K562 (cell line): ENCODE measurements around the gene PCBP4. TPM values are rescaled to one million over a fixed set of nuclear protein-coding genes. Genes with fewer than 3 reads are reported as not detected.

ENCODE experiments used
- ATAC-seq: fragments of 200-7000 bp; cut with Tn5 transposase; 3 replicates; pipeline ENCODE4 v1.9.1; 2020; ENCODE audit warnings: moderate library complexity
- BruUV-seq: library from RNA; stranded (reverse); fragments of 400-500 nt; replicated peaks from 2 replicates; lab custom pipeline; 2021; lab: Mats Ljungman, UMichigan
- CTCF ChIA-PET: fragments of 300-600 bp; formaldehyde crosslinking; extraction: SDS; loops from one replicate; lab custom pipeline; 2021; ENCODE audit warnings: low intra/inter-chr PET ratio; lab: Yijun Ruan, JAX
- POLR2A ChIA-PET: fragments of 300-600, 350-650 bp; sonication (Branson Sonifier 250); formaldehyde crosslinking; extraction: SDS; loops from one replicate; lab custom pipeline; 2021; ENCODE audit warnings: antibody characterized with exemption, inconsistent platforms; lab: Yijun Ruan, JAX
- DNase-seq, 4 experiments: peaks; one replicate each; pipeline versions ENCODE4 v3.0.0 to v3.0.0-alpha.2; 2011 to 2018; ENCODE audit warnings: low spot score in 3 of 4, mixed read lengths in 3 of 4; ENCODE audit errors: extremely low read depth in 1 of 4
- FAIRE-seq: peaks from 2 replicates; lab custom pipeline; 2011; peaks lifted over from hg19 to GRCh38; lab: Jason Lieb, UNC
- H2AFZ ChIP-seq: 2 replicates; pipeline ENCODE4 v1.6.0; 2011; ENCODE audit warnings: low read depth, low read length, control low read depth, inconsistent platforms
- H3K27ac ChIP-seq: fragments of 200-600 bp; 3 replicates; pipeline ENCODE4 v1.8.0; 2011; ENCODE audit warnings: low read depth, mild to moderate bottlenecking, control low read depth, inconsistent platforms, low read length, moderate library complexity, mixed read lengths; ENCODE audit errors: extremely low read depth
- H3K27me3 ChIP-seq, 2 experiments: fragments of 300-600 bp in 1 of 2; 2 replicates in 1 of 2; 3 replicates in 1 of 2; pipeline versions ENCODE4 v1.6.0 to v1.8.0; 2011; ENCODE audit warnings: inconsistent platforms in 2 of 2, low read length in 2 of 2, mild to moderate bottlenecking in 1 of 2, mixed read lengths in 1 of 2, moderate library complexity in 1 of 2; ENCODE audit not compliant: control insufficient read depth in 2 of 2, insufficient read depth in 2 of 2
- H3K36me3 ChIP-seq: fragments of 300-600 bp; 3 replicates; pipeline ENCODE4 v1.8.0; 2011; ENCODE audit warnings: mild to moderate bottlenecking, low read length, inconsistent platforms; ENCODE audit not compliant: control insufficient read depth, insufficient read depth
- H3K4me1 ChIP-seq, 2 experiments: fragments of 200-600 bp in 1 of 2; replicated peaks in 1 of 2; 2 replicates in 1 of 2; 3 replicates in 1 of 2; pipeline versions ENCODE4 v1.5.1 to v1.8.0; 2011; ENCODE audit warnings: inconsistent platforms in 2 of 2, low read length in 2 of 2, mild to moderate bottlenecking in 1 of 2, mixed read lengths in 1 of 2, moderate library complexity in 1 of 2; ENCODE audit not compliant: control insufficient read depth in 2 of 2, insufficient read depth in 2 of 2
- H3K4me2 ChIP-seq: 2 replicates; pipeline ENCODE4 v1.6.1; 2011; ENCODE audit warnings: low read length, control low read depth, inconsistent platforms, mixed read lengths; ENCODE audit not compliant: insufficient read depth
- H3K4me3 ChIP-seq: fragments of 200-600 bp; sonication (generic), shearing (Covaris generic); 2 replicates; pipeline ENCODE4 v1.5.1; 2016; ENCODE audit warnings: control low read depth, inconsistent platforms
- H3K79me2 ChIP-seq: fragments of 200-600 bp; 3 replicates; pipeline ENCODE4 v1.8.0; 2011; ENCODE audit warnings: low read length, inconsistent platforms; ENCODE audit not compliant: control insufficient read depth, insufficient read depth
- H3K9ac ChIP-seq, 2 experiments: 2 replicates each; pipeline versions ENCODE4 v1.6.0 to v1.6.1; 2011; ENCODE audit warnings: low read depth in 2 of 2, low read length in 2 of 2, control low read depth in 1 of 2, inconsistent platforms in 1 of 2, mild to moderate bottlenecking in 1 of 2, mixed read lengths in 1 of 2; ENCODE audit not compliant: insufficient read depth in 1 of 2
- H3K9me1 ChIP-seq: one replicate; pipeline ENCODE4 v1.6.0; 2011; ENCODE audit warnings: inconsistent platforms, mild to moderate bottlenecking, low read length, moderate library complexity; ENCODE audit not compliant: control insufficient read depth, insufficient read depth
- H3K9me3 ChIP-seq: replicated peaks from 2 replicates; pipeline ENCODE4 v1.5.1; 2011; ENCODE audit warnings: low read depth, low read length, inconsistent platforms; ENCODE audit not compliant: control insufficient read depth, insufficient read depth
- H4K20me1 ChIP-seq: replicated peaks from 2 replicates; pipeline ENCODE4 v1.6.1; 2011; ENCODE audit warnings: low read length, inconsistent platforms, mixed read lengths; ENCODE audit not compliant: control insufficient read depth, insufficient read depth
- THAP12 ChIP-seq: fragments of 250-450 bp; sonication (Bioruptor Pico); IDR thresholded peaks from 2 replicates; pipeline ENCODE4 v1.9.0; 2021; ENCODE audit warnings: mild to moderate bottlenecking, inconsistent platforms
- WGBS: fragments of 100-300 bp; shearing (Covaris generic); methylation state at CpG from one replicate; pipeline ENCODE4 v1.1.6; 2016; ENCODE audit warnings: low coverage, mixed read lengths; ENCODE audit not compliant: insufficient coverage; ENCODE audit errors: missing lambda C conversion rate; 5-methylcytosine and 5-hydroxymethylcytosine counted together
- in situ Hi-C: fragments of 300-500 bp; cut with MboI; formaldehyde crosslinking; loops from 4 replicates; pipeline ENCODE4 v1.15.0; 2018; ENCODE audit warnings: inconsistent platforms, mixed read lengths
- intact Hi-C: fragments of 100-400 bp; cut with micrococcal nuclease; formaldehyde crosslinking; loops from 2 replicates; pipeline ENCODE4 v1.14.2; 2022
- polyA plus RNA-seq, 8 experiments: library from polyadenylated mRNA; depleted of rRNA in 4 of 8; stranded (reverse) in 5 of 8; unstranded in 3 of 8; fragments of >200 nt; fragmentation: Nextera tagmentation in 2 of 8; fragmentation: Illumina TruSeq in 1 of 8; extraction: Ambion mirVana in 2 of 8; extraction: Trizol in 1 of 8; gene quantifications; 2 replicates each; pipeline versions ENCODE4 v1.2.1 to v1.2.3, GENCODE V29; 2011 to 2014; ENCODE audit warnings: inconsistent platforms in 1 of 8, missing spikeins in 1 of 8
- total RNA-seq, 7 experiments: library from RNA; depleted of rRNA in 6 of 7; stranded (reverse); fragments of >200 nt in 6 of 7; fragmentation: Illumina TruSeq in 2 of 7; extraction: Trizol in 2 of 7; gene quantifications; 2 replicates each; pipeline versions ENCODE4 v1.2.1 to v1.2.3, GENCODE V29; 2011 to 2021; ENCODE audit warnings: low replicate concordance in 1 of 7
- TF ChIP-seq, protein P1 (sequence below): fragments of 150-350 bp; IDR thresholded peaks from 2 replicates; pipeline ENCODE4 v1.6.1; 2014; ENCODE audit warnings: low read depth, mild to moderate bottlenecking, low read length, borderline replicate concordance

Gene PCBP4
- total and polyA plus RNA-seq, 9 of the 15 experiments (the other 6 are each of a cell fraction or from before 2014, with no cell fraction given), result 0.06 to 5.8 (median 2.6) TPM

- no peak for ATAC-seq
- TF ChIP-seq THAP12 (CRISPR knock-in tag), result no peak
- TF ChIP-seq, protein P1, sequence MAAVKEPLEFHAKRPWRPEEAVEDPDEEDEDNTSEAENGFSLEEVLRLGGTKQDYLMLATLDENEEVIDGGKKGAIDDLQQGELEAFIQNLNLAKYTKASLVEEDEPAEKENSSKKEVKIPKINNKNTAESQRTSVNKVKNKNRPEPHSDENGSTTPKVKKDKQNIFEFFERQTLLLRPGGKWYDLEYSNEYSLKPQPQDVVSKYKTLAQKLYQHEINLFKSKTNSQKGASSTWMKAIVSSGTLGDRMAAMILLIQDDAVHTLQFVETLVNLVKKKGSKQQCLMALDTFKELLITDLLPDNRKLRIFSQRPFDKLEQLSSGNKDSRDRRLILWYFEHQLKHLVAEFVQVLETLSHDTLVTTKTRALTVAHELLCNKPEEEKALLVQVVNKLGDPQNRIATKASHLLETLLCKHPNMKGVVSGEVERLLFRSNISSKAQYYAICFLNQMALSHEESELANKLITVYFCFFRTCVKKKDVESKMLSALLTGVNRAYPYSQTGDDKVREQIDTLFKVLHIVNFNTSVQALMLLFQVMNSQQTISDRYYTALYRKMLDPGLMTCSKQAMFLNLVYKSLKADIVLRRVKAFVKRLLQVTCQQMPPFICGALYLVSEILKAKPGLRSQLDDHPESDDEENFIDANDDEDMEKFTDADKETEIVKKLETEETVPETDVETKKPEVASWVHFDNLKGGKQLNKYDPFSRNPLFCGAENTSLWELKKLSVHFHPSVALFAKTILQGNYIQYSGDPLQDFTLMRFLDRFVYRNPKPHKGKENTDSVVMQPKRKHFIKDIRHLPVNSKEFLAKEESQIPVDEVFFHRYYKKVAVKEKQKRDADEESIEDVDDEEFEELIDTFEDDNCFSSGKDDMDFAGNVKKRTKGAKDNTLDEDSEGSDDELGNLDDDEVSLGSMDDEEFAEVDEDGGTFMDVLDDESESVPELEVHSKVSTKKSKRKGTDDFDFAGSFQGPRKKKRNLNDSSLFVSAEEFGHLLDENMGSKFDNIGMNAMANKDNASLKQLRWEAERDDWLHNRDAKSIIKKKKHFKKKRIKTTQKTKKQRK, result no peak
- H3K9ac ChIP-seq, result peak overlapping the region in 1 of 2 experiments; percentile 13; a peak in 1 of 4 replicates
- no peak for FAIRE-seq
- POLR2A ChIA-PET, result interaction anchor here (0.6 kb wide), 1 partner anchor 27 kb away, joined by 4 read pairs; no protein-coding TSS in a partner anchor
- in situ Hi-C loops, result no loop called here
- CTCF ChIA-PET, result no interaction called here
- 91% methylated on average over 5 of the region's 13 CpGs for WGBS
- H3K4me1 ChIP-seq, result peaks cover 14 to 19% of the 10 kb centered on the region in 2 experiments; a peak in 4 of 5 replicates
- BruUV-seq, result no TSS peak
- peaks cover 5% of the 10 kb centered on the region for H3K9me1 ChIP-seq
- peaks cover 35% of the 10 kb centered on the region for H3K79me2 ChIP-seq
- no peaks in the 10 kb centered on the region for H3K9me3 ChIP-seq
- peaks cover 73% of the 10 kb centered on the region; the same call in 2 of the 3 replicates for H3K36me3 ChIP-seq
- intact Hi-C loops, result no loop called here
- DNase-seq, result no peak
- H4K20me1 ChIP-seq, result no peaks in the 10 kb centered on the region
- H3K4me2 ChIP-seq, result no peak overlapping the region
- no peaks in the 10 kb centered on the region for H3K27me3 ChIP-seq
- H3K27ac ChIP-seq, result no peak overlapping the region
- no peak overlapping the region for H2AFZ ChIP-seq
- no peak overlapping the region for H3K4me3 ChIP-seq
Observed at GRCh38 chr3:51937611-51938450, 29.4 kb downstream of the PCBP4 start.
